NCI-H226 (cell line): Measurements from ENCODE around the gene RALY.
A peak's percentile ranks its signal among the peaks of the same experiment; 100 is the strongest.
"Not testable (repeated sequence)": the region's sequence is repeated elsewhere in the genome, so short reads cannot be mapped to it uniquely, and the experiment has no call there.

ENCODE experiments used
- DNase-seq: peaks from one replicate; pipeline ENCODE4 v3.0.0-alpha.2; 2015

The RALY gene

DNA sequence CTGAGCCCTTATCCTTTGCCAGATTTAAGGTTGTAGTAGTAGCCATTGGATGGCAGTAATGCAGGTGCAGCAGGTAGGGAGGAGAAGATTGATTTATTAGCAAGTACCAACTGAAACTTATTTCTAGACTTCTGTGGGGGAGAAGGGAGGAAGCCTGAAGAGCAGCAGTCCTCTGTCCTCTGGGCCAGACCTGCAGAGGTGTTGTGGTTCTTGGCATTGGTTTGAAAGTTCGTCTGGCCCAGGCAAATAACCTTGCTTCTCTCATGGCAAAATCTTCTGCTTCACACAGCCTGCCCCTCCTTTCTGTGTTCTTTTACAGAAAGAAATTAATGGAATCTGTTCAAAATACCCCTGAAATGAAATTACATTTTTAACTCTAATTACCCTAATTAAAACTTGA, 24.5 kb downstream of the RALY start:
- DNase-seq: no peak

DNA sequence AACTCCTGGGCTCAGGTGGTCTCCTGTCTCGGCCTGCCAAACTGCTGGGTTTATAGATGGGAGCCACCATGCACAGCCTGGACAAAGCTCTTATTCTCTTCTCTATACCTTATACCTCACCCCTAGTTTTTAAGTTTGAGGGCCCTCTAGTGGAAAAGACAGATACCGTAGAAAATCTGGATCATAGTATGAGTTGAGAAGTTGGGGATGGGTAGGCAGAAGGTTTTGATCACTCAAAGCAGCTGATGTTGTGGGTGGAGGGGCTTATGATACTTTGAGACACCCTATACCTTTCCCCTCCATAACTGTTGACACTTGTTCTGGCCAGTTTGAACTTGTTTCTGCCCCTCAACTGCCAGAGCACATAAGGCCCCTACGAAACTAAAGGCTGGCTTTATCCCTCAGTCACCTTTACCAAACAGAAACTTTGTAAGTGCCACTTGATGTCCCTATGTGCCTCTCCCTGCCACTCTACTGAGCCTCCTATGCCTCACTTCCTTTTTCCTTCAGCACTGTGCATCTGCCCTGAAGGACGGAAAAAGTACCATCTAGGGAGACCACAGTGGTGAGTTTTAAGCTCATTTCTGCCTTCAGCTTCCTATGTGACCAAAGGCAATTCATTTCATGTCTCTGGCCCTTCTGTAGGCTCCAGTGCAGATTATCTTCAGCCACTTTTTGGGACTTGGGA, 28.6 kb downstream of the RALY start:
- DNase-seq: peak; percentile 11

DNA sequence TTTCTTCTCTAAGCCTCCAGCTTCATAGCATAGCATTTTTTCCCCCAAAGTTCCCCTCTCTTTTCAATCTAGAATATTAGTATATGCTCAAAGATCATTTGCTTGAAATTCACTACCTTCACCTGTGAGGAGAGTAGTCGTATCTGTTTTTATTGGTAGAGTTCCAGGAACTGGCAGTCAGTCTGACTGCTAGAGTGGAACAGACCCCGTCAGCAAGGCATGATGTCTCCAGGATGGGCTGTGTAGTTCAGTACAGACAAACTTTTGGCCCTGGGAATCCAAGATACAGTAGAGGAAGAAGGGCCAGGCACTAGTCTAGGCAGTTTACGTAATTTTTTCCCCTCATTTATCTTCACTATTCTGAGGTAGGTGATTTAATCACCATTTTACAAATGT, 29.1 kb downstream of the RALY start:
- no peak for DNase-seq

DNA sequence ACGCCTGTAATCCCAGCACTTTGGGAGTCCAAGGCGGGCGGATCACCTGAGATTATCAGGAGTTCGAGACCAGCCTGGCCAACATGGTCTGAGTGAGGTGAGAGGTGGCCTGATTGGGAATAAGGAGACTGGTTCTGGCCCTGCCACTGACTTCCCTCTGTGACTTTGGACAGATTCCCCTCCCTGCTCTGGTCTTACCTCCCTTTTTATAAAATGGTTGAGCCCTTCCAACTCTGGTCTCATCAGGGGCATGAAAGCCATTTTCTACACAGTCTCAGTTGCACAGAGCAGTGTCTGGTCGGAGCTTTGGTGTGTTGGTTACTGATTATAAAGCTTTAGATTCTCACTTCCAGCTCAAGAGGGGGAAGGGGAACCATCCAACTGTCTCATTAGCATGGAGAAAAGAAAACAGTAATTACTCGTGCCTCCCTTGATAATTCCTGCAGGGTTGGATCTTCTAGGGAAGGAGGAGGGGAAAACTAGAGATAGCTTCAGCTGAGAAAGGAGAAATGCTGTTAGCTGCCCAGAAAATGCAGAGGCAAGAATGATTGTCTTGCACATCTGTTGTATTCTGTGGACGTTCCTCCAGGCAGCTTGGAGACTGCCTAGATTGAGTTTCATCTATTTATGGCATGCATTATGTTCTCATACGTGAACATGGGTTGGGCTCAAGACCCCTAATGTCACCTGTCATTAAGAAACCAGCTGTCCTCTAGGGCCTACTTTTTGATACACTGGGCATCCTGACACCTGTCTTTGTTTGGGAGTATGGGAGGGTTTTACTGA, 30.4 kb downstream of the RALY start:
- DNase-seq: no peak

DNA sequence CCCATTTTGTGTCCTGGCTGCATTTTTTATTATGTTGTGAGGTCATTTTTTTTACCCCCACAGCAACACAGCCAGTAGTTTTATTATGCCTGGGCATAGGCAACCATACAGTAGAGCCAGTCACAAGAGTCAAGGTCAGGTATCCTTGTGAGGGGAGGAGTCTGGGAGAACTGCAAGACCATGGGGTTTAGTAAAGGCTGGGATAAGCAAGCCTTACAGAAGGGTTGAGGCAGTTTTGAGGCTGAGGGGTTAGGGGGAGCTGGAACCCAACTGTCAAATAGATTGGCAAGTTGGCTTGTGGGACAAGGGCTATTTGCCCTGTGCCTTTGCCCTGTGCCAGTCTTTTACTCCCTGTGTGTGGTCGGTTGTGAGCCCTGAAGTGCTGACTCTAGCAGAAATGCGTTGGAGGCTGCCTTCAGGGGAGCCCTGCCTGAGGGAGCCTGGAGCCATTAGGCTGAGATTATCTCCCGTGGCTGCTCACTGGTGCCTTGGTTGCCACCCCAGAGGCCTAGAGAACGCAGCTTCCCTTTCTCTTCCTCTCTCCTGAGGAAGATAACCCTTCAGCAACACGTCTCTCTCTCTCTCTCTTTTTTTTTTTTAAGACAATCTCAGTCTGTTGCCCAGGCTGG, 31.1 kb downstream of the RALY start:
- DNase-seq: no peak

DNA sequence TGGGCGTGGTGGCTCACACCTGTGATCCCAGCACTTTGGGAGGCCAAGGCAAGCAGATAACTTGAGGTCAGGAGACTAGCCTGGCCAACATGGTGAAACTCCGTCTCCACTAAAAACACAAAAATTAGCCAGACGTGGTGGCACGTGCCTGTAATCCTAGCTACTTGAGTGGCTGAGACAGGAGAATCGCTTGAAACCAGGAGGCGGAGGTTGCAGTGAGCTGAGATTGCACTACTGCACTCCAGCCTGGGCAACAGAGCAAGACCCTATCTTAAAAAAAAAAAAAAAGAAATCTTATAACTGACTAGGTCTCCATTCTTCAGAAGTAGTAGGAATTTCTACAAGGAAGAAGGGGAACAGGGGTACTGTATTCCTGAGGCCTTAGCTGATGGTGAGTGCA, 34.3 kb downstream of the RALY start:
- not testable (repeated sequence) for DNase-seq

DNA sequence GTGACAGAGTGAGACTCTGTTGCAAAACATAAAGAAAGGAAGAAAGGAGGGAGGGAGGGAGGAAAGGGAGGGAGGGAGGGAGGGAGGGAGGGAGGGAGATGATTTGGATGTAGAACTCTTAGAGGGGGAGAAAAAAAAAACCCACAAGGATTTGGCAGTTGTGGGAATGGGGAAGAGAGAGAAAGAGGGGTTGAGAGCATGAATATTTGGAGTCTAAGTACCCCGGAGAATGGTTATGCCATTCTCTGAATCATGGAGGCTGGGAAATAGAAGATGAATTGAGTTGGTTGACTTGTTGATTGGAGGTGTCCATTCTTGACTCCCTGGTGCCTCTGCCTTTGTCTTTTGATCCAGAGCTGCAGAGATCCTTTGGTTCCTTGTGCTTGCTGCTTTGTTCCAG, 35.7 kb downstream of the RALY start:
- DNase-seq: no peak

DNA sequence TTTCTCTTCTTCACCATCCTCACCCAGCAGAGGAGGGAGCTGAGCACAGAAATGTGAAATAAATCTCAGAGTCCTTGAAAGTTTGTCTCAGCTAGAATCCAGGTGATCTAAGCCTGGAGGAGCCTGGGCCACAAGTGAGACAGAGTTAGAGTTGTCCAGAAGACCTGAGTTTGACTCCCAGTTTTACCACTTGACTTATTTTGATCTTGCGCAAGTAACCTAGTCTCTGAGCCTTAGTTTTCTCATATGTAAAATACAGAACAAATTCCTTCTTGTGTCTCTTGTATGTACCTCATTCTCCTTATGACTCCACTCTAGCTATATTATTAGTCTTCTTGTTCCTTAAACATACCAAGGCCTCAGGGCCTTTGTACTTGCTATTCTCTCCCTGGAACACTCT, 36.7 kb downstream of the RALY start:
- no peak for DNase-seq

DNA sequence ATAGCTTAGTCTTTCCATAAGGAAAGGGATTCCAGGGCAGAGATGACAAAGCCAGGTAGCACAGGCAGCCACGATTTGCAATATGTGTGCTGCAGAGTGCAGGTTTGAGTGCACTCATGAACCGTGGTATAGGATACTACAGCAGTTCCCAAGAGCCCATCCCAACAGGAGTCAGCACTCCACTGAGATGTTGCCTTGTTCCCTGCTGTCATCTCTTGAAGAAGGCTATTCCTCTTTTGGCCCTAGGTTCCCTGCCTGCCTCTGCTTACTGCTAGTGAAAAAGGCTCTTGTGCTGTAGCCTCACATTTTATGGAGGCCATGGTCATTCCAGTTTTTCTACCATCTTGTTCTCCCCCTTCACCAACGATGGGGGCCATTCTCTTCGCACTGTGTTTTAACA, 40.2 kb downstream of the RALY start:
- DNase-seq: no peak

DNA sequence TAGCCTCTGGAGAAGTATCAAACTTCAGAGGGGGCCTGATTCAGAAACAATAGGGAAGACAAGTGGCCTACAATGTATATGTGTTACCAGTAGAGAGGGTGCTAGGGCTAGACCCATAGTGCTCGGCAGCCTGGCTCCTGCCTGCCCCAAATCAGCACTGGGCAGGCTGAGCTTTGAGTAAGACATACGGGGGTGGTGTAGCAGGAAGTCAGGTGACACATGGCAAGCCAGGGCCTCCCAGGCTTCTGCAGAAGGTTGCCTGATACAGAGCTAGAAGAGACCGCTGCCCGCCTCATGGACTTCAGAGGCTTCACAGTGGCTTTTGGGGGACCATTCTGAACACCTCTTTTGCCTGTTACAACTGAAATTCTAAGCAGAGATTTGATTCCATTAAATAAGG, 43.4 kb downstream of the RALY start:
- DNase-seq: no peak

DNA sequence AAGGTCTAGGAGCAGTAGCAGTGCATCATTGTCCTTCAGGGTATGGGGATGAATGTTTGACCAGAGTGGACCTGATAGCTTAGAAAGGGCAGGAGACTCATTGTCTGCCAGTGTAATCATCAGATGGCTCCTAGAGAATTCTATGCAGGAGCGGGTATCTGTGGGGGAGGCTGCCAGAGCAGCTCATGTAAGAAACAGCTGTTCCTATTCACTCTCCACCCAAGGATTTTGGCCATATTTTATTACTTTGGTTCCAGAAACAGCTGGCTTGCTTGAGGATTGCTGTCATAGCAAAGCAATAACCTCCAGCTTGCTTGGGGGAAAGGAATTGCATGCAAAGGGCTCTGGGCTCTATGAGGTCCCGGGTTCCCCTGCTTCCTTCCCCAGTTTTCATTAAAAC, 44.1 kb downstream of the RALY start:
- DNase-seq: no peak

DNA sequence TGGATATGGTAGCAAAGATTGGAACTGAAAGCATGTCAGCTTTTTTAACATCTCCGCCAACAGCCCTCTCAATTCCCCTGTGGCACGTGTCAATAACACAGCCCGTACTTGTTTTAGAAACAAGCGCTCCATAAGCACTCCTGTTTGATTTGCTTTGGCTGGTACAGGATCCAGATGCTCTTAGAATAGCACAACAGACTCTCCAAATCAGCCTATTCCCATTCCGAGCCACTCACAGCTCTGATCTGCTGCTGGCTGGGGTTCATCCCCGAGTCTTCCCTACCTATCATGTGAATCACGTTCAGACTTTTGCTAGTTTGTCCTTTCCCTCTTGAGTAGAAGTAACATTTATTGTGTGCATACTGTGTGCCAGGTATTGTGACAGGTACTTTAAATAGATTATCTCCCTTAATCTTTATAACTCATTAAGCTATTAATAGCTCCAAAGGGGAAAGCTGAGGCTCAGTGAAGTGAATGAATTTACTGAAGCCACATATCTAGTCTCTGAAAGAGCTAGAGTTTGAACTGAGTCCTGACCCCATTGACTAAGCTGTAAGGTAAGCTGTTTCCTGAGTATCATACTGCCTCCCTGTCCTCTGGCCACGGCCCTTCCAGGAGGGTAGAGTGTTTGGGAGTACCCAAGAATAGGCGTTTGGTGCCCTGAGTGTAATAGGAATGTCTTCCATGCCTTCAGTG, 46.7 kb downstream of the RALY start:
- DNase-seq: no peak

DNA sequence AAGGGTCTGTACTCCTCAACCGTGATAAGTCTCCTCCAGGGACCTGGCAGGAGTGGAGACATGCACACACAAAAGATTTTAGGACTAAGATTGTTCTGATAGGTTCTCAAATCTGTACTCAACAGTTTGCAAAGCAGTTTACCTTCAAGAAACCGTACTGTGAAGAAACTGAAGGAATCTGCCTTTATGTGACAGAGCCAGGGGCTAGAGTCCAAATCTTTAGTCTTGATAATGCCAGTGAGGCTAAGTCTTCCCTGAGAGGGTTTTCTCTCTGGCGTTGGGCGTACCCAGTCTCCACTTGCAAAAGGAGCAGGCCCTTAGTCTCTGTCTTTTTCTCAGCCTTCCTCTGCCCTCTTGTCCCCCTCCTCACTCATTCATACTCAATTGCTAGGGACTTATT, 47.5 kb downstream of the RALY start:
- no peak for DNase-seq

DNA sequence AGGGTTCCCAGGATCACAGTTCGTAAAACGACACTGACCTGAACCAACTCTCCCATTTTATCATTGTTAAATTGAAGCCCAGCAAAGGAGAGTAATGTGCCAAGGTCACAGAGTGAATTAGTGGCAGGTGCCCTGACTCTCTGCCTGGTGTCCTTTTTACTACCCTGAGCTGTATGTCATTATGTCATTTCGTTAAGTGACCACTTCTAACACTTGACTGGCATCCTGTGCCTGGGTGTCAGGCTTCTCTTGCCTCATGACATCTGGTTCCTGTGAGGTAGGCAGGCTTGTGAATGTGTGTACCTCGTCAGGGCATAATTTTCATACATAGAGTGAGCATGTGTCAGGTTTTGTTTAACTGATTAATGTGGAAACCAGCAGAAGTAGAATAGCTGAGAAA, 48.6 kb downstream of the RALY start:
- no peak for DNase-seq

DNA sequence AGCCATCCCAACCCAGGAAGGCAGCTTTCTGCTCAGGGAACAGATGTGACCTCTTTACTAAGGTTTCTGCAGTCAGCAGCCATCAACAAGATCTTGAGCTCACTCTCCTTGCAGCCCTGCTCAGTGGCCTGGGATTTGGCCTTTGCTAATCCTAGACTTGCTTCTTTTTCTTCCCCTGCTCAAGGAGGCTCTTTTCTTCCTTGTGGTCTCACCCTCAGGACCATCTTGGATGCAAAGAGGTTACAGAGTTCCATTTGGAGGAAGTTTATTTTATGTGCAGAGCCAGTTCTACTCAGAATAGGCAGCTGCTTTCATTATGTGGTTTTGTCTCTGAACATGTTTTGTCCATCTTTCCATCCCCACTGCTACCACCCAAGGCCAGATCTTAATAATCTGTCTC, 49.3 kb downstream of the RALY start:
- no peak for DNase-seq

DNA sequence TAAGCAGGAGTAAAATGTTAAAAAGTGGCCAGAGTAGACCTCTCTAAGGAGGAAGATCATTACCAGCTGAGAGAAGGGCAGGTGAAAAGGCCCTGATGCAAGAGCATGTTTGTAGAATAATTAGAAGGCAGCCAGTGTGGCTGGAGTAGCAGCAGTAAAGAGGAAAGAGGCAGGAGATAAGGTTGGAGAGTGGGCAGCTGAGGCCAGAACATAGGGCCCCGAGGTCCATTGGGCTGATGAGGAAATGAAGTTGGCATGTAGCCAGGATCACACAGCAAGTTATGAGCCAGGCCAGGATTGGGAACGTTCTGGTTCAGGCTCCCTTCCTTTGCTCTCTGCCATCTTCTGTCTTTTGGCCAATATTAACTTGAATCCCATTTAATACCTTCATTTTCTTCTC, 51.6 kb downstream of the RALY start:
- peak; percentile 28 for DNase-seq

DNA sequence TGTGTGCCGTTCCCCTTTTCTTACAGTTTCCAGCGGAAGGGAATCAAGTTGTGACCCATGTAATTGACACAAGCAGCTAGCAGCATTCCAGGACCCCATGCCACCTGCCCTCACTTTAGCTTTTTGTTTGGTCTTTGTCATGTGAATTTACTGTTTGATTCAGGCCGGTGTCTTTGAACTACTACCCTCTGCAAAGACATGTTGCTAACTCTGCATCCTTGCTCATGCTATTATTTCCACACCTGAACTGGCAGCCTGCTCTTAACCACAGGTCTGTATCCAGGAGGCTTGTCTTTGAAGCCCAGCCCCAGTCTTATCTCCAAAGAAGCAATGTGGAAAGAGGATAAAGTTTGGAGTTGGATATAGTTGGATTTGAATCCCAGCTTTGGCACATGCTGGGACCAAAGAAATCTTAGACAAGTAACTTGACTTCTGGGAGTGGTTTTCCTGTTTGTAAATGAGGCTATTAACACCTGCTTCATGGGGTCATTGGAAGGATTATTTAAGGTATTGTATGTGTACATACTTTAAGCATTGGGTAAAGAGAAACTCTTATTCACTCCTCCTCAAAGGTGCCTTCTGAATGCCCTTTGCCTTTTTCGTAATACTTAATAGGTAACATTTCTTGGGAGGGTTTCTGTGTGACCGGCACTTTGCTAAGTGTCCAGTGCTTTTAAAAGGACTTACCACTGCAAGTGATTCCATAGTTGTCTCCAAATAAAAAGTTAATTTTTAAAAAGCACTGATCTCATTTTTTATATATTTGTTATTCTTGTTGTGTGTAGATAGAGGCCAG, 52.4 kb downstream of the RALY start:
- DNase-seq: peak; percentile 8

DNA sequence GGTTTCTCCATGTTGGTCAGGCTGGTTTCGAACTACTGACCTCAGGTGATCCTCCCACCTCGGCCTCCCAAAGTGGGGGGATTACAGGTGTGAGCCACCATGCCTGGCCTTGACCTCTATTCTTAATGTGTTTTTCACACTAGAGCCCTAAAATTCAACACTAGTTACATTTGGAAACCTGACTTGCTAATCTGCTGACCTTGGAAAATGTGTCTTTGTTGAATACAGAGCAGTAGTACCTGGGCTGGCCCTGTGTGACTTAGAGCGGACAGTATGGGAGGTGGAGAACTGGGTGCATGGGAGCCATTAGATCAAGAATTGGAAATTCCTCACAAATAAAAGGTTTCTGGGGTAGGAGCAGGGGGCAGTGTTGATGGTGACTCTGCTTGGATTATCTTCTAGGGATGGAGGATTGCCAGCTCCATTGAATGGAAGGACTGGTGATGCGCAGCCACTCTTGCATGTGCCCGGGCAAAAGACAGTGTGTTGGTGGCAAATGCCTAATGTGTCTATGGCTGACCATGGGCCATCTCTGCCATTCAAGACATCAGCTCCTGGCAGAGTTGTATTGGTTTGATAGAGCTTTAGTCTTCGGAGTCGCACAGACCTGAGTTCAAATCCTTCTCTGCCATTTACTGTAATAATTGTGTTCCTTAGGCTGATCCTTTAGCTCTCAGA, 53.4 kb downstream of the RALY start:
- no peak for DNase-seq

DNA sequence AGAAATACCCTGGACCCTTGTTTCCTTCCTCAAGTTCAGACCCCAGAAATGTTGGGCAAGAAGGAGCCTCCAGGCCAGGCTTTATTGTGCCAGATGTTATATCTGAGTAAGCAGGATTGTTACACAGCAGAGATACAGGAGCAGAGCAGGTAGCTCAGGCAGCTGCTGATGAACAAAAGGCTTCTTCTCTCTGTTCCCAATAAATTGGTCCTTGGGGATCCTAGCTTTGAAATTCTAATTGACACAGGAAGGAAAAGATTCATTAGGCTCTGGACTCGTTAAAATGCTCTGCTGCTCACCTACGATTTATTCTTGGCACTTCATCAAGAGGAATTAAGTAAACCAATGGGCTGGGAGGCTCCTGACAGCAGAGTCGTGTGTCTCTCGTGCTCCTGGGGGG, 54.2 kb downstream of the RALY start:
- no peak for DNase-seq

DNA sequence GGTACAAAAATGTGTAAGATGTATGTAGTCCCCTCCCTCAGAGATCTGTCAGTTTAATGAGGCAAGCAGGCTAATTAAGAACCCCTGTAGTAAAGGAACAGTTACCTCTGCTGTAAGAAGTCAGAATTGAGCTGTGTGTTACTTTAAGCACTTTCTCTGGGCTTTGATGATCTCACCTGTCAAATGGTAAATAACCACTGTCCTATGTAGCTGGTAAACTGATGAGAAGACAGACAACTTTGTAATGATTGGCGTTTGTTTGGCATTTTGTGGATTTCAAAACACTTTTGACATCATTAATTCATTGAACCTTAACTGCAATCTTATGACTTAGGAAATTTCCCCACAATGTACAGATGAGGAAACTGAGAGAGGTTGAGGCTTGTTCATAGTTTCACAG, 55.7 kb downstream of the RALY start:
- DNase-seq: no peak

DNA sequence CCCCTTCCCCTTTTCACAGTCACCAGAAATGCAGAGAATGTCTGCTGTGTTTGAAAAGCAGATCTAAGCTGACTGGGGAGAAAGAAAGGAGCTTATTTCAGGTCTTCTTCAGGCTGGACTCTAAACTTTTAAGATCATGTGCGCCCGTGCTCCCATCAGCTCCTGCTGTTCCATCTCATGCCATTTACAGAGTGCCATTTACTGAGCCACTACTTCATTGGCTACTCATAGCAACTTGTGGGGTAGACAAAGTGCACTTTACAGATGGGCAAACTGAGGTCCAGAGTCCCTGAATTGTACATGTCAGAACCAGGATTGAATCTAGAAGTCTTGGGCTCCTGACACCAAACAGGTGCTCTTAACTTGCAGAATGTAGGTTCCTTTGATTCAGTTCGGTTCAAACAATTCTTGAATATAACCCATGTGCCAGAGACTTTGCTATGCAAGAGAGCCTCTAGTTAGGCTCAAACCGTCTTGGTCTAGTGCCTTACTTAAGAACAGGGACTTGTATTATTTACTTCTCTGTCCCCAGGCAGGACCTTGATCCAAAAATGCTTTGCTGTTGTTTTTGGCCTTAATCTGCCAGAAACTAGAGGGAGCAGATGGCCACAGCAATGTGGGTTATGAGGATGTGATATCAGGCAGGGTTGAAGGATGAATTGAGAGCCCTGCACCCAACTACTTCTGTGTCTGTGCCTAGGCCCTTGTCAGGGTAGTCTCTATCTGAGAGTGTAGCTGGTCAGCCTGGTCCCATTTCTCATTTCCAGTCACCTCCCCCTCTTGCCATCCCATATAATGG, 56.4 kb downstream of the RALY start:
- no peak for DNase-seq
